GM19099 (cell line): Measurements from ENCODE around the gene ARHGAP25.

Source experiments
- POLR2A ChIP-seq: IDR thresholded peaks from 3 replicates; pipeline ENCODE4 v1.6.1; 2011; ENCODE audit warnings: low read depth; ENCODE audit not compliant: insufficient read length; ENCODE audit errors: extremely low read depth

Gene ARHGAP25

DNA sequence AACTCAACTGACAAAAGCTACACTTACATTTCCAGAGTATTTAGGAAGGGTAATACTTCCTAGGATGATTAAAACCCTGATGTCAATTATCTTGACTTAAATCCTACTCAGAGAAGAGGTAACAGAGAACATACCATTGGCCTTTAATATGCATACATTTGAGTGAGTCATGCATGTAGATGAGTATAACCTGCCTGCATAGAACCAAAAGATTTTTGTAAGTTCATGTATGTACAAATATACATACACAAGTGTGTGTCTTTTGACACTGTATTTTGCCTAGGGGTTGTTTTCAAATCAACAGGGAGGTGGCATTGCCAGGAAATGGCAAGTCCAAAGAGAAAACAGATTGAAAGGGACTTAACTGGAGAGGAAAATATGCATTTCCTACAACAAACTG, 130.5 kb downstream of the ARHGAP25 start:
- TF ChIP-seq POLR2A, result no peak

DNA sequence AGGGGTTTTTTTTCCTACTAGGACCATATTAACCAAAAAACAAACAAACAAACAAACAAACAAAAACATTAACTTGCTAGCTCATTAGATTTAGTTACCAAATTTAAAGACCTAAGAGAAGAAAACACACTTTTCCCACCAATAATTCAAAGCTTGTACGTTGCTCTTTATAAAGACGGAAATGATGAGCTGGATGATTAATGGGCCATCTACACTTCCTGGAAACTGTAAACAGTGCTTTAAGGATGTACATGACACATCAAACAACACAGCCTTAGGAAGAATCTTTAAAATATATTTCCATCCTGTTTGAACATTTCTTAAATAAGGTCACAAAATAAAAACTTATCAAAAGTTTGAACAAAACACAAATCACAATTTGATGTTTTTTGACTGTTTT, 135.6 kb downstream of the ARHGAP25 start:
- TF ChIP-seq POLR2A, result no peak

DNA sequence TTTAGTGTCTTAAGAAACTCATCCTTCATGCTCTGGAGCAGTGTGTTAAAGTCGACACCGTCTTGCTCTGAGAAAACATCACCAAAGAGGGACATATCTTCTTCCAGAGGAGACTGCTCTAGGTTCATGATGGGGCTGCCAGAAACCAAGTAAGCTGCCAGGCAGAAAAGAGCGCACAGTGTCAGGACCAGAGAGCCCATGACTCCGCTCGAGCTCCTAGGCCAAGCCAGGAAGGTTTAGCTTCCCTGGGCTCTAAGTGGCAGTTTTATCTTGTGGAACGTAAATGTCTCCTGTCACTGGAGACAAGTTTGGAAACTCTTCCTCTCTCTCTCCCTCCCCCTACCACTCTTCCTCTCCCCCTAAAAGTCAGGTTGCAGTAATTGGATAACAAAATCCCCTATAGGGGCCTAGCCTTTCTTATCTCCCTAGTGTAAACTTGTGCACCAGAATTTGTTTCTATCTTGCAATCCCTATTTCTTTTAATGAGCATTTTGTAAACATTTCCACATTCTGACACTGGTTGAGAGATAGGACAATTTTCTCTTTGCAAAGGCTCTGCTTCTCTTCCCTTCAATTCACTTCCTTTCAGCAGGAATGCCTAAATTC, 136.7 kb downstream of the ARHGAP25 start, which contains the start of gene BMP10:
Gene BMP10, minus strand, starts transcription at position 239 of the 606 bp plus-strand sequence. Its CDS starts 39 bp downstream, at position 200.
- no peak for TF ChIP-seq POLR2A
